Left forelimb (tissue), 1 donor: ENCODE measurements around the gene CIRBP.
A peak's percentile ranks its signal among the peaks of the same experiment; 100 is the strongest.

Experiments
- DNase-seq: peaks from one replicate; pipeline ENCODE4 v3.0.0-alpha.2; 2018; ENCODE audit warnings: low spot score

CIRBP gene

GRCh38 chr19:1268226-1269064, 687 bp upstream of the CIRBP start:
- DNase-seq: no peak

- peak; percentile 93 for DNase-seq
Measured at GRCh38 chr19:1269478-1270212, 513 bp downstream of the CIRBP start.

DNA sequence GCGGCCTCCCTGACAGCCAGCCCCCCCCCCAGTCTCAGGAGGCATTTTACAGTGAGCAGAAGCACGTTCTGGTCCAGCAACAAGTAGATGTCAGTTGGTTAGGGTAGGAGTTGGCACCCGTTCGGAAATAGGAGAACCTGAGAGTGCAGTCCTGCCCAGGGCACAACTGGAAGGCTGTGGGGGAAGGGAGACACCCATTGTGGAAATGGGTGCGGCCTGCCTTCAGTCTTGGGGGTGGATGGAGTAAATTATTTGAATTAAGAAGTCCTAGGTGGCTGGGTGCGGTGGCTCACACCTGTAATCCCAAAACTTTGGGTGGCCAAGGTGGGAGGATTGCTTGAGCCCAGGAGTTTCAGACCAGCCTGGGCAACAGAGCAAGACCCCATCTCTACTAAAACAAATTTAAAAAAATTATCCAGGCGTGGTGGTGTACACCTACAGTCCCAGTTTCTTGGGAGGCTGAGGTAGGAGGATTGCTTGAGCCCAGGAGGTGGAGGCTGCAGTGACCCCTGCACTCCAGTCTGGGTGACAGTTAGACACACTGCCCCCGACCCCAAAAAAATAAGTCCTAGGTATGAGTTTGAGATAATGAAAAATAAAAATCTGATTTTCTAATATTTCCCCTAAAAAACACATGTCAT, 1.2 kb downstream of the CIRBP start:
- DNase-seq: no peak

GRCh38 chr19:1270854-1271527, 1.9 kb downstream of the CIRBP start:
- no peak for DNase-seq

DNA sequence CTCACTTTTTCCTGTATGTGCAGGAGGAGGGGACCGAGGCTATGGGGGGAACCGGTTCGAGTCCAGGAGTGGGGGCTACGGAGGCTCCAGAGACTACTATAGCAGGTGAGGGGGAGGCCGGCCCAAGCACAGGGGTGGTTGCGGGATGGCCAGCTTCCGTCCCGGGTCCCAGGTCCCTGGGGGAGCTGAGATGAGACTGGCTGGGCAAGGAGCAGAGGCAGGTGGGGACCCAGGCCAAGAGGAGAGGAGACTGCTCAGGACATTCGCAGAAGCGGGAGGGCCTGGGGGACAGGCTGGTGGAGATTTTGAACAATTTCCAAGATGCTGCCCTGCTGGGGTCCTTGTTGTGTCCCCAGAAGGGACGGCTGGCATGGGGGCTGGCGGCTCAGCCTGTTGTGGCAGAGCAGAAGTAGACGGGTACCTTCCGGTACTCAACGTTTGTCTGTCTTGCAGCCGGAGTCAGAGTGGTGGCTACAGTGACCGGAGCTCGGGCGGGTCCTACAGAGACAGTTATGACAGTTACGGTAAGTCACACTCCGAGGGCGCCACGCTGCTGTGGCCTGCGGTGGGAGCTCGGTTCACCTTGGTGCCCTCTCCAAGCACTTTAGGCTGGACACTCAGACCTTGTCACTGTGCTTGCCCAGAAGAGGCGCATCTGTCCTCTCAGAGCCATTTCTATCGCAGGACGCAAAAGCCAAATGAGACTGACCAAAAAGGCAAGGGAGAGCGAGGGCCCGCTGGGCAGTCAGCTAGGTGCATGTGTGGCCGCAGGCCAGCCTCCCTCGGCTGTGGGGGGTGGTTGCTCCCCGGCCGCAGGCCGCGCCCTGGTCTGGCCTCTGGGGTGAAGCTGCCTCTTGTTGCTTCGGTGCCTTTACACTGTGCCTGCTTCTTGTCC, 2.6 kb downstream of the CIRBP start:
- no peak for DNase-seq

DNA sequence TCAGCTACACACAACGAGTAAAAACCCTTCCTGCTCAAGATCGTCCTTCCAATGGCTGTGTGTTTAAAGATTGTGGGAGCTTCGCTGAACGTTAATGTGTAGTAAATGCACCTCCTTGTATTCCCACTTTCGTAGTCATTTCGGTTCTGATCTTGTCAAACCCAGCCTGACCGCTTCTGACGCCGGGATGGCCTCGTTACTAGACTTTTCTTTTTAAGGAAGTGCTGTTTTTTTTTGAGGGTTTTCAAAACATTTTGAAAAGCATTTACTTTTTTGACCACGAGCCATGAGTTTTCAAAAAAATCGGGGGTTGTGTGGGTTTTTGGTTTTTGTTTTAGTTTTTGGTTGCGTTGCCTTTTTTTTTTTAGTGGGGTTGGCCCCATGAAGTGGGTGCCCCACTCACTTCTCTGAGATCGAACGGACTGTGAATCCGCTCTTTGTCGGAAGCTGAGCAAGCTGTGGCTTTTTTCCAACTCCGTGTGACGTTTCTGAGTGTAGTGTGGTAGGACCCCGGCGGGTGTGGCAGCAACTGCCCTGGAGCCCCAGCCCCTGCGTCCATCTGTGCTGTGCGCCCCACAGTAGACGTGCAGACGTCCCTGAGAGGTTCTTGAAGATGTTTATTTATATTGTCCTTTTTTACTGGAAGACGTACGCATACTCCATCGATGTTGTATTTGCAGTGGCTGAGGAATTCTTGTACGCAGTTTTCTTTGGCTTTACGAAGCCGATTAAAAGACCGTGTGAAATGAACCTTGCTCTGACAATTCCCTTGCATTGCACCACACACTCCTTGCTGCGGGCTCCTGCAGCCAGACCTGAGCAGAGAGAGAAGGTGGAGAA, 3.5 kb downstream of the CIRBP start:
- no peak for DNase-seq

DNA sequence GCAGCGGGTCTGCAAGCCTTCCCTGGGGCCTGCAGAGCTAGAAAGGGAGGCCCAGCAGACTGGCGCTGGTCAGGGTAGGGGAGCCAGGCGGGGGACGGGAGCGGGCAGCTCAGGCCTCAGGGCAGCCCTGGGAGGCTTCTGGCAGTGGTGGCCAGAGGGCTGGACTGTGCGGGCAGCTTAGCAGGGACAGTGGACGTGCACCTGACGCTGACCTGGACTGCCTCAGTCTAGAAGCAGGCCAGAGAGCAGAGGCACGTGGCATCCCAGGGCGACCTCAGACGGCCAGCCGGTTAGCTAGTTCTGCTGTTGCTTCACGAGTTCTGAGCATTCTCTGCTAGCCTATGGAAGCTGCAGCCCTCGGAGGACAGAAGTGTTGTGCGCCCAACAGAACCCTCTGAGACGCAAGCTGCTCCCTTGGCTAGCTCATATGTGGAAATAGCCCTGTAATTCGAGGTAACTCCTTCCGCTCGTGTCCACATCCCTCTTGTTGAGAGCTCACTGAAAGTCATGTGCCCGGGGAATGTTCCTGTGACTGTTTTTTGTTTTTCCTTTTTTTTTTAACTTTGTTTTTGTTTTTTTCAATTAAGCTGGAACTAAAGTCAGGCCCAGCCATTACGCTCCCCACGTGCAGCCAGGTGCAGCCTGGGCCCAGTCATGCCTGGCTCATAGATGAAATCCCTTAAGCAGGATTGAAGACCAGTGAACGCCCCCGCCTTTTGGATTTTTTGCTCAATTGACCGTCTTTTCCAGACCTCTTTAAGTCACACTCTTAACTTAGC, 4.3 kb downstream of the CIRBP start:
- DNase-seq: no peak

DNA sequence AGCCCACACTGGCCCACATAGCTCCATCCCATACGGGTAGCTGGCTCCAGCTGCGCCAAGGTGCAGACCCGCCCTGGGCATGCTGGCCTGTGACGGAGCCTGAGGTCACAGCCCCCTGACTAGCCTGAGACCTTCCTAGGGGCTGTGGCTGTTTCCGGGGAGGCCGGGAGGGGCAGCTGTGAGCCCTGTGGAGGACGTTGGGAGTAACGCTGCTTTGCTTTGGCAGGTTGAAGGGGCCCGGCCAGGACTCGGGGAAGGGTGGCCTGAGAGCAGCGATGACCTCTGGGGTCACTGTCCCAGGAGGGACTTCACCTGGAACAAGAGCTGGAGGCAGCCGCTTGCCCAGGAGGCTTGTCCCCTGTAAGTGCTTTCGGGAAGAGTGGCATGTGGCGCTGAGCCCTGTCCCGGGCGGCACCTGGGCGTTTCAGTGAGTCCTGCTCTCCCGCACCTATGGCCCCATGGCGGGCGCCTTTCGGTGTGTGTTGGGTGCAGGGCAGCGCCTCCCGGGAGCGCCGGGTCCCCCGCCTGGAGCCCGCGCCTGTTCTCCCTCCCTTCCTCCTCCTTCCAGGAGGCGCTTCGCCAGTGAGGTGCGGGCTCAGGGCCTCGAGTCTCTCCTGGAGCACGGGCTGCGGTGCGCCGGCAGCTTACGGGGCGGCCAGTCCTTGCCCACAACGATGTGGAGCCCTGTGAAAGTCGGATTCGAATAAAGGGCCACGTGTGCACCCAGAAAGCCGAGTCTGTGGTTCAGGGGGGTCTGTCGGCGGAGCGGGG, 5.1 kb downstream of the CIRBP start:
- DNase-seq: no peak

DNA sequence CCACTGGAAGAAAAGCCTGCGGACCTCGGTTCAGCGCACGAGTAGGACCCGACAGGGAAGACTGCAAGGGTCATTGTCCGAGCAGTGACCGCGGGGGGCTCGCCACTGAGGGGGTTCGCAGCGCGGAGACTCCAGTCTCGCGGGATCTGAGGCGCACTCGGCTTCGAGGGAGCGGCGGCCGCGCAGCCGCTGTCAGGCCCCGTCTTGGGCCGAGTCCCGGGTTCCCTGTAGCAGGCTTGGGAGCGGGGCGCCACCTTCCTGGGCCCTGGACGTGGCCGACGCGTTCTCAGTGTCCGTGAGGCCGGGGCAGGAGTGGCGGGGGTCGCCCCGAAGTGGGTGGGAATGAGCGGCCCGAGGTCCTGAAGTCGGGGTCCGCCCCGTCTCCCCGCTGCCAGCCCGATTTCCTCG, 5.7 kb downstream of the CIRBP start:
- DNase-seq: no peak

- peak; percentile 96 for DNase-seq
Measured at GRCh38 chr19:1275260-1275975, 6.3 kb downstream of the CIRBP start, which contains the start of gene FAM174C. FAM174C (plus strand) TSS chr19:1275530; CDS start chr19:1275550, 20 bp downstream.

GRCh38 chr19:1275976-1276627, 7.0 kb downstream of the CIRBP start:
- DNase-seq: no peak

DNA sequence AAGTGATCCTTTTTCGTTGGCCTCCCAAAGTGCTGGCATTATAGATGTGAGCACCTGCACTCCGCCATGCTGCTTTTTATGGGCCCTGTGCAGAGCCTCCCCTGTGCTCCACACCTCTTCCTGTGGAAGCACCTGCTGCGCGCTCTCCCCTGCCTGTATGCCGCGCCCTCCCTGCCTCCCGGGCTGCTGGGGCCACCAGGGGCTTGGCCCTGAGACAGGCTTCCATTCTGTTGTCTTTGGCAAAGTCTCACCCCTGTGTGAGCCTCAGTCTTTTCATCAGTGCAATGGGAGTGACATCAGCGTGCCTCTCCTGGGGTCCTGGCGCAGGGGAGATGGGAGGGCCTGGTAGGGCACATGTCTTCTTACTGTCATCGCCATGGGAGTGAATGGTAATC, 7.5 kb downstream of the CIRBP start:
- DNase-seq: no peak

GRCh38 chr19:1277061-1277460, 7.9 kb downstream of the CIRBP start:
- no peak for DNase-seq

DNA sequence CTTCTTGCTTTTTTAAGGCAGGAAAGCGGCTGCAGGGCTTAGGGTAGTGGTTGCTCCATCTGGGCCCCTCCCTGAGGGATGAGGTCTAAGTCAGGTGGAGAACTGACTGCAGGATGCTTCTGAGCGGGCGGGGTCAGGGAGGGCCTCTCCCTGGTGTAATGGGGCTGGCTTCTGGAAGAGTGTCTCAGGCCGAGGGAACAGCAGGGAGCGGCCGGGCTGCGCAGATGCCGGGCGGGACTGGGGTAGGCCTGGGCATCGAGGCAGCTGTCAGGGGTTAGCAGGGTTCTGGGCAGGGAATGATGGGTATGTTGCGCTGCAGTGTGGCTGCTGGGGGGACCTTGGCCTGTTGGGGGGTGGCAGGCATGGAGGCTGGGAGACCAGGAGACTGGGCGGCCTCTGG, 8.9 kb downstream of the CIRBP start:
- no peak for DNase-seq

DNA sequence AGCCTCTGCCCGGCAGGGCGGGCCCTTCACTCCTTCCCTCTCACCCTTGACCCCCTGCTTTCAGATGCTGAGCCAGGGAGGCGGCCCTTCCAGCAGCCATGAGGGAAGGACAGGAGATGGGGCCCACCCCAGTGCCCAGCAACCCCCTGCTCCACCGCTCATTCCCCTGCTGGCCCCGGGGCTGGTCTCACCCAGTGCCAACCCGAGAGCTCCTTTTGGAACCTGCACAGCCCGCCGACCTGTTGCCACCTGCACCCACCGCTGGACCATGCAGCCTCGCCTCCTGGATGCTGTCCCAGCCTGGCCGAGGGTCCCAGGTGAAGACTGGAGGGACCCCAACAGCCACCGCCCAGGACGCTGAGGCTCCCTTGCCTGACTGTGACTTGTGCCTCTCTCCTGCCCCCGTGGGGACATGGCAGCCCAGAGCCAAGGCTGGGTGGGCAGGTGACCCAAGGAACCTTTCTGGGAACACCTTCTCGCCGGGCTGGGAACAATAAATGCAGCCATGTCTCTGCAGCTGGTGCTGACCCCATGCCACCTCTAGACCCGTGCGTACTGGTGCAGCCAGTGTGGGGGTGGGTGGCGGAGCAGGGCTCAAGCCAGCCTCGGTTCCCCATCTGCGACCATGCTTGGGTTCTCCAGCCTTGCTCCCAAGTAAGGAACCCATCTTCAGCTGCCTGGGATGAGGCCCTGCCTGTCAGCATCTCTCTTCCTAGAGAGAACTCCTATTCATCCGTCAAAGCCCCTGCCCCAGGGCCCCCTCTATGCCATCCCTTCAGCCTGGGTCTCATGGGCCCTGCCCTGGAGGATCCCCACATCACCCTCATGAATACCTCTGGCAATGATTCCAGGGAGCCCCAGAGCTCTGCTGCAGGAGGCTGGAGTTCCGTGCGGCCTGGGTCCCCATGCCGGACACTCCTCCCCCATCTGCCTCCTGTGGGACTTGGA, 9.9 kb downstream of the CIRBP start:
- DNase-seq: no peak

DNA sequence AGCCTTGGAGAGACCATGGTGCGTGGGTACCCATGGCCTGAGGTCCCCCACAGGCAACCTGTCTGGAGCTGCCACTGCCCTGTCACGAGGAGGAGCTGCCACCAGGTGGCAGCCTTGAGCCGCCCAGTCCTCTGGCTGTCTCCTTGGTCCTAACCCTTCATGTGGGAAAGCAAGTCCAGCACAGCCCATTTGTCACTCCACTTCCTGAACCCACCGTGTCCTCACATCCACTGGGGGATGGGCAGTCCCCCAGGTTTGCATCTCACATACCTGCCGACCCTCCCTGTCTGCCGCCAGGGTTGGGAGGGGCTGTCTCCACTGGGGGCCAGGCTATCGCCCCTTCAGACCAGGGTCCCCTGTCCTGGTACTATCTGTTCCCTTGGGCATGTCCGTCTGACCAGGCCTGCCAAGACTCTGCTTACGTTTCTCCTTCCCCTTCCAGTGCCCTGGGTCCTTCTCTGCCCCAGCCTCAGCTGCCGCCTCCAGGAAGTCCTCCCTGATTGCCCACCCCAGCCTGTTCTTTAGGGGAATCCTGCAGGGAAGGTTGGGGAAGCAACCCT, 10.7 kb downstream of the CIRBP start:
- DNase-seq: peak; percentile 89
